GM18505 (cell line): ENCODE results near the gene ZFPL1.

Experiments
- ATAC-seq: cut with Tn5 transposase; IDR thresholded peaks from one replicate; pipeline ENCODE4 v1.9.1; 2021; ENCODE audit not compliant: unreplicated experiment
- POLR2A ChIP-seq: IDR thresholded peaks from 4 replicates; pipeline ENCODE4 v1.6.1; 2011; ENCODE audit warnings: borderline replicate concordance; ENCODE audit not compliant: insufficient read depth, insufficient read length; ENCODE audit errors: extremely low read depth

The ZFPL1 gene

GRCh38 chr11:65134952-65135632 lies 51.1 kb downstream of the ZFPL1 start:
- ATAC-seq, result peak; percentile 56
- TF ChIP-seq POLR2A, result peak; percentile 70

DNA sequence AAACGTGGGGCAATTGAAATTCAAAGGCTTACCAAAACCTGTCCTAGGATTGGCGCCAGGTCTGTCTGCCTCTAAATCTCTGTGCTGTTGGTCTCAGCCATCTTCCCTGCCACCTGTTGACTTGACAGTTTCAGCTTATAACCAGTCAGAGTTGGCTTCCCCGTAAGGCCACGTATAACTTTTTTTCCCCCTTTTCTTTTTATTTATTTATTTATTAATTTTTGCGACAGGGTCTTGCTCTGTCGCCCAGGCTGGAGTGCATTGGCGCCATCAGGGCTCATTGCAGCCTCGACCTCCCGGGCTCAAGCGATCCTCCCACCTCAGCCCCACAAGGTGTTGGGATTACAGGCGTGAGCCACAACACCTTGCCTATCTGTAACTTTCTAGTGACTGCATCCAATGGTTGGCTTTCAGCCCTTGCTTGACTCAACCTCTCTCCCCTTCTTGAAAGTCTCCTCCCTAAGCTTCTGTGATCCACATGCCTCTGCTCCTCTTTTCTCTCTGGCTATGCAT lies 51.7 kb downstream of the ZFPL1 start:
- ATAC-seq, result no peak
- TF ChIP-seq POLR2A, result no peak

- ATAC-seq, result no peak
- no peak for TF ChIP-seq POLR2A
These were observed 52.6 kb downstream of the ZFPL1 start for GRCh38 chr11:65136515-65137096.
